Measurements from ENCODE around the gene ANXA11.
"Not testable (repeated sequence)": the region's sequence is repeated elsewhere in the genome, so short reads cannot be mapped to it uniquely, and the experiment has no call there.

ANXA11 gene

GRCh38 chr10:80205477-80206276, at the start of gene ANXA11:
Gene ANXA11 (minus strand): TSS chr10:80205537. CDS start chr10:80172861, 32,676 bp downstream.
- in situ Hi-C loops (cut with HindIII; ENCODE audit: low sequenced_read_pairs) = no loop called here

- in situ Hi-C loops (cut with HindIII; ENCODE audit: low sequenced_read_pairs) = not testable (repeated sequence)
Measured at GRCh38 chr10:80254726-80255125, 49.4 kb upstream of the ANXA11 start.

- in situ Hi-C loops (cut with HindIII; ENCODE audit: low sequenced_read_pairs) = not testable (repeated sequence)
Measured at GRCh38 chr10:80253963-80254271, 48.6 kb upstream of the ANXA11 start.

GRCh38 chr10:80253266-80253962, 48.1 kb upstream of the ANXA11 start:
- in situ Hi-C loops (cut with HindIII; ENCODE audit: low sequenced_read_pairs) = no loop called here

- in situ Hi-C loops (cut with HindIII; ENCODE audit: low sequenced_read_pairs) = no loop called here
Measured at GRCh38 chr10:80252296-80252887, 47.1 kb upstream of the ANXA11 start.

GRCh38 chr10:80251703-80252280, 46.5 kb upstream of the ANXA11 start:
- in situ Hi-C loops (cut with HindIII; ENCODE audit: low sequenced_read_pairs) = not testable (repeated sequence)

GRCh38 chr10:80250399-80250798, 45.1 kb upstream of the ANXA11 start:
- in situ Hi-C loops (cut with HindIII; ENCODE audit: low sequenced_read_pairs) = not testable (repeated sequence)

- in situ Hi-C loops (cut with HindIII; ENCODE audit: low sequenced_read_pairs) = not testable (repeated sequence)
Measured at GRCh38 chr10:80249906-80250305, 44.6 kb upstream of the ANXA11 start.

GRCh38 chr10:80247611-80248010, 42.3 kb upstream of the ANXA11 start:
- in situ Hi-C loops (cut with HindIII; ENCODE audit: low sequenced_read_pairs) = not testable (repeated sequence)

GRCh38 chr10:80244371-80244770, 39.0 kb upstream of the ANXA11 start:
- in situ Hi-C loops (cut with HindIII; ENCODE audit: low sequenced_read_pairs) = not testable (repeated sequence)

- in situ Hi-C loops (cut with HindIII; ENCODE audit: low sequenced_read_pairs) = not testable (repeated sequence)
Measured at GRCh38 chr10:80242341-80242740, 37.0 kb upstream of the ANXA11 start.

- in situ Hi-C loops (cut with HindIII; ENCODE audit: low sequenced_read_pairs) = not testable (repeated sequence)
Measured at GRCh38 chr10:80236457-80236856, 31.1 kb upstream of the ANXA11 start.

GRCh38 chr10:80234331-80235235, 29.2 kb upstream of the ANXA11 start:
- in situ Hi-C loops (cut with HindIII; ENCODE audit: low sequenced_read_pairs) = not testable (repeated sequence)

GRCh38 chr10:80233871-80234270, 28.5 kb upstream of the ANXA11 start:
- in situ Hi-C loops (cut with HindIII; ENCODE audit: low sequenced_read_pairs) = not testable (repeated sequence)

- in situ Hi-C loops (cut with HindIII; ENCODE audit: low sequenced_read_pairs) = not testable (repeated sequence)
Measured at GRCh38 chr10:80226723-80227122, 21.4 kb upstream of the ANXA11 start.

- in situ Hi-C loops (cut with HindIII; ENCODE audit: low sequenced_read_pairs) = not testable (repeated sequence)
Measured at GRCh38 chr10:80223031-80223419, 17.7 kb upstream of the ANXA11 start.

- in situ Hi-C loops (cut with HindIII; ENCODE audit: low sequenced_read_pairs) = not testable (repeated sequence)
Measured at GRCh38 chr10:80218878-80219277, 13.5 kb upstream of the ANXA11 start.

GRCh38 chr10:80214368-80214982, 9.1 kb upstream of the ANXA11 start:
- in situ Hi-C loops (cut with HindIII; ENCODE audit: low sequenced_read_pairs) = not testable (repeated sequence)

GRCh38 chr10:80212535-80213115, 7.3 kb upstream of the ANXA11 start:
- in situ Hi-C loops (cut with HindIII; ENCODE audit: low sequenced_read_pairs) = not testable (repeated sequence)

- in situ Hi-C loops (cut with HindIII; ENCODE audit: low sequenced_read_pairs) = no loop called here
Measured at GRCh38 chr10:80211786-80212185, 6.4 kb upstream of the ANXA11 start.

All from DLD1 (cell line).